OCI-M2 (cell line): ENCODE results near the gene CNPPD1.

Experiments
- DNase-seq: peaks from one replicate; lab custom pipeline; 2025; ENCODE audit not compliant: unreplicated experiment; lab: John Stamatoyannopoulos, UW

The CNPPD1 gene

GRCh38 chr2:219163156-219163555 is 13.6 kb downstream of the CNPPD1 start:
- DNase-seq: no peak

DNA sequence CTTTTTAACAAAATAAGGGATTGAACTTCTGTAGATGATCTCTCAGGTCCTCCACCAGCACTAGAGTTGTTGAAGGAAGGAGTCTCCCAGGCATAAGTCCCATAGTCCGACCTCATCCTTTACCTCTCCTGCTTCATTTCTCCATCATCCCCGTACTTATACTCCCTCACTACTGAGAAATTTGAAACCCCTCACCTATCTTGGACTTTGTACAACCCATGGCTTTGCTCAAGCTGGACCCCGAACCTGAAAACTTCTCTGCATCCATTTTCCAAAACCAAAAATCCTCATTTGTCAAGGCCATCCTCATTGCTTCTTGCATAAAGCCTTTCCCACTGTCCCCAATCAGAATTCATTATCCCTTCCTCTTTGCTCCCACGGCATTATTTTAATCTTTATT is 15.6 kb downstream of the CNPPD1 start:
- no peak for DNase-seq

- DNase-seq: peak; percentile 71
Observed at GRCh38 chr2:219160186-219161017, 16.3 kb downstream of the CNPPD1 start, which contains the start of gene NHEJ1. Gene NHEJ1, minus strand, starts transcription at chr2:219160815. Its CDS starts 2,453 bp downstream, at chr2:219158362.

- no peak for DNase-seq
Observed at GRCh38 chr2:219159771-219160185, 16.9 kb downstream of the CNPPD1 start.

- DNase-seq: no peak
Observed at GRCh38 chr2:219158586-219158985, 18.1 kb downstream of the CNPPD1 start.

DNA sequence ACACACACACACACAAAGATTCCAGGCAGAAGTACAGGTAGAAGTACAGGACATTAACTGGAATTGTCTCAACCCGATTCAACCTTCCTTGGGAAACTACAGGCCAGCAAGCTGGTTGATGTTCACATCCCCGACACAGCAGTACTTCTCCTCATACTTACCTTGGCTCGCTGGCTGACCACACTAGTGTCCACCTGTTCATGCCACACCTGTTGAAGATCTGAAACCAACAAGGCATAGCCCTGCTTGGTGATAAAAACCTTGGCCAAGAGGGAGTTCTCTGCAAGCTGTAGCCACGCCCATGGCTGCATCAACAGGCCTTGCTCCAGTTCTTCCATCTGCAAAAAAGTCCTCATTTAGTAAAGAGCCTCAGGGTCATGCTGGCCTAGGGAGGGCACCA is 18.7 kb downstream of the CNPPD1 start:
- DNase-seq: no peak

- DNase-seq: no peak
Observed at GRCh38 chr2:219157396-219157795, 19.3 kb downstream of the CNPPD1 start.

DNA sequence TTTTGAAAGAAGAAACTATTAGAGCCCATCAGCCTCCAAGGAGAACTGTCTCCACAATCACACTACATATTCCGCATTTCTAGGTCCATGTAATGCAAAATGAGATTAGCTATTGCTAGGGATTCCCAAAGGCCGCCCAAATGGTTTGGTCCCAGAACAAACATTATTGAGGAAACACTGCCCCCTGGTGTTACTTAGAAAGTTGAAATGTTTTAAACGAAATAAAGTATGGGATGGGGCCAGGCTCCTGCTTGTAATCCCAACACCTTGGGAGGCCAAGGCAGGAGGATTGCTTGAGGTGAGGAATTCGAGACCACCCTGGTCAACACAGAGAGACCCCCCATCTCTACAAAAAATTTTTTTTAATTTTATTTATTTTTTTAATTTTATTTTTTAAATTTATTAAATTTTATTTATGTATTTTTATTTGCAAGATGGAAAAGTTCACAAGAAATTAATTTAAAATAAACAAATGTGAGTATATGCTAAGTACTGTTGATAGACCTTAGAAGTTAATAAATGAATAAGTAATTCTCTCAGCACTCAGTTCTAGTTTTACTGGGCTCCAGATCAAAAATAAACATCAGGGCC is 21.6 kb downstream of the CNPPD1 start:
- no peak for DNase-seq

DNA sequence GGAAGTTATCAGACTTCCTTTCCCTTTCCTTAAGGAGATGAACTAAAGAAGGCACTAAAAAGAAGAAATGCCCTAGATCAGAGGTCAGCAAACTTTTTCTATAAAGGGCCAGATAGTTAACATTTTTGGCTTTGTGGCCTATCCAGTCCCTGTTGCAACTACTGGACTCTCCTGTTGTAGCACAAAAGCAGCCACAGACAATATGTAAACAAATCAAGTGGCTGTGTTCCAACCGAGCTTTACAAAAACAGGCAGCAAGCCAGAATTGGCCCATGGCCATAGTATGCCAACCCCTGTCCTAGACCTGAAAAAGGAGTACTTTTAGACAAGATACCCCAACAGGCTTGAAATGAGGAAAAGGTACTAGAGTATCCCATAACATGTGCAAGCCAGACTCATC is 27.1 kb downstream of the CNPPD1 start:
- no peak for DNase-seq

- no peak for DNase-seq
Observed at GRCh38 chr2:219142329-219142728, 34.4 kb downstream of the CNPPD1 start.

- DNase-seq: no peak
Observed at GRCh38 chr2:219140722-219141121, 36.0 kb downstream of the CNPPD1 start.

DNA sequence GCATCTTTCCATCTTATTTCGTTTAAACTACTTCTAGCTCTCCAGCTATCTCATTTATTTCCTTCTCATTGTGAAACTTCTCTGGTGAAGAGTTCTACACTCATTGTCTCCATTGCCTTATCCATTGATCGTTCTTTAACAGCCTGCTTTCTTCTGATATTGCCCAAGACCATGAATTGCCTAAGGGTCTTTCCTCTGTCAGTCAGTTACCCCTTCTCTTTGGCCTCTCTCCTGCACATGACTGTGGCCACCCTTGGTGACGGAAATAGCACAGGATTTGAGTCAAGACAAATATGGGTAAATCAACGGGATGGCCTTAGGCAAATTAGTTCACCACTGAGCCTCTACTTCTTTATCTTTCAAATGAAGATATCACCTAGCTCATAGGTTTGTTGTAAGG is 42.7 kb downstream of the CNPPD1 start:
- DNase-seq: no peak

- DNase-seq: no peak
Observed at GRCh38 chr2:219131744-219132143, 45.0 kb downstream of the CNPPD1 start.

DNA sequence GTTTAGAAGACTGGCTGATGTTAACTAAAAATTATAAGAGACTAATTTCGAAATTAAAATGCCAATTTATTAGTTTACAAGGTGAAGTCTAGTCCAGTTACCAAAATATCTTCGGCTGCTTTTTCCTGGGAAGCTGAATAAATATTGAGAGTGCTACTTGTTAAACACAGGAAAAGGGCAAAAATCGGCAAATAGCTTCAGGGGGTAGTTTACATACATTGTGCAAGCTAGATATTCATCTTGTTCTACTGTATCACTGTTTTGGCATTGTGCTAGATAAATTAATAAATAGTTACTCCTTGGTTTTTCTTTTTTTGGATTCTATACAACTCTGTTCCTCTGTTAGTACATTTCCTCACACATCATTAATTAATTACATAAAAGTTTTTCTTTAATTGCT is 45.4 kb downstream of the CNPPD1 start:
- DNase-seq: no peak

DNA sequence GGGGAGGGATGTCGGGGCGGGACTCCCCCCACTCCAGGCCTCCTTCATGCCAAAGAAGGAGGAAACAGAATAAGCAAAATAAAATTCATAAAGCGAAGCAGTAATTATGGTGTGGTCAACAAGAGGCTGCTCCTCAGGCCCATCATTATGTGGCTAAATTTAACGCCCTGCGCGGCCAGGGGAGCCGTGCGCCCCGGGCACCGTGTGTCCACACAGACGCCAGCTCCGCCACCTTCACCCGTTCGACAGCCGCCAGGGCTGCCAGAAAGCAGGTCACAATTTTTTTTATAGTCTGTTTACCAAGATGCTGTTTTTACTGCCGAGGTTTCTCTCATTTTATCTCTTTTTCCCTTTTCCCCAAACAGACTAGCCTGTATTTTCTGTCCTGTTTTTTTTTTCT is 47.1 kb downstream of the CNPPD1 start:
- DNase-seq: no peak

- DNase-seq: peak; percentile 91
Observed at GRCh38 chr2:219128396-219128795, 48.3 kb downstream of the CNPPD1 start.

- DNase-seq: no peak
Observed at GRCh38 chr2:219127037-219127635, 49.6 kb downstream of the CNPPD1 start.

DNA sequence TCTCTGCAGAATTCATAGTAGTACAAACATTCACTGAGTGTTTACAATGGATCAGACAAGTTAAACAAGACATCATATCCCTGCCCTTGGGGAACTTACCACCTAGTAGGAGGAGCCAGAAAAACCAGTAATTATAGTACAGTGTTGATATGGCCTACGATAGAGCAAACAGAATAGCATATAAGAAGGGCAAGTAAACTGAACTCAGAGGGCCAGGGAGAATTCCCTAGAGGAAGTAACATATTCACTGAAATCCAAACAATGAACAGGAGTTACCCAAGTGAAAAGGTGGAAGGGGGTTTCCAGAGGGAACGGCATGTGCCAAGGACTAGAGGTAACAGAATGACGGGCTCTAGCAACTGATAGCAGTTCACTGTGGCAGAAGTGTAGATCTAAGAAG is 50.2 kb downstream of the CNPPD1 start:
- no peak for DNase-seq

DNA sequence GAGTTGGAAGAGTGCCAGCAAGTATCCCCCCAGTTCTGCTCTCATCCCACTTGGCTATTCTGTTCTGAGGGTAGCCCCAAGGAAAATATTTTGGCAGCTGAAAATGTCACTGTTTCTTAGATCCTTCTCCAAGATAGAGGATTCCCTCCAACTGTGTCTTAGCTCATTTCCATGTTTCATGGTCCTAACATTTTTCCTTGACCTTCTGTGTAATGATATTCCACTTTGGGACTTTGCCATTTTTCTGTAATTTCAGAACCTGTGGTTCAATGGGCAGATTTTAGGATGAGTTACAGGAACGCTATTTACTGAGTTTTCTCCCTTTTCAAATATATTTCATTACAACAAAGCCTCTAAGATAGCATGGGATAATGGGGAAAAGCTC is 50.8 kb downstream of the CNPPD1 start:
- no peak for DNase-seq

- no peak for DNase-seq
Observed at GRCh38 chr2:219125225-219125885, 51.4 kb downstream of the CNPPD1 start.

GRCh38 chr2:219124381-219125110 is 52.2 kb downstream of the CNPPD1 start:
- peak; percentile 49 for DNase-seq
